ENCODE results near the gene NHS. TPM values are rescaled to one million over a fixed set of nuclear protein-coding genes. Genes with fewer than 3 reads are reported as not detected.

NHS gene
- total and polyA plus RNA-seq, 4 donors, result 4.3 to 28.2 (median 13.3) TPM

- H3K9me3 ChIP-seq (ENCODE audit: control insufficient read depth, low read length), result no peaks in the 10 kb centered on the region
- no peak for ATAC-seq (ENCODE audit: low FRiP score)
- no peaks in the 10 kb centered on the region for H3K36me3 ChIP-seq (ENCODE audit: control insufficient read depth in 1 of 2, insufficient read depth in 2 of 2, low read length in 1 of 2)
- H3K4me1 ChIP-seq (ENCODE audit: control insufficient read depth in 1 of 2, insufficient read depth in 2 of 2, low read length in 2 of 2), result peaks cover 0 to 2% of the 10 kb centered on the region in 2 donors
- H3K4me3 ChIP-seq (ENCODE audit: low read length in 2 of 2), result no peak overlapping the region
- intact Hi-C loops (cut with DNase I), result loop anchor here in 1 of 2 donors (5.0 kb wide), 1 partner anchor 34 kb away; no protein-coding TSS in a partner anchor
- 94 to 97% methylated on average over 3 of the region's 3 CpGs for WGBS, 2 donors
- no peaks in the 10 kb centered on the region for H3K27me3 ChIP-seq (ENCODE audit: control insufficient read depth in 1 of 2, insufficient read depth in 2 of 2, low read length in 1 of 2)
- no peak for DNase-seq
- H3K27ac ChIP-seq (ENCODE audit: low read depth in 1 of 2, low read length in 2 of 2), result peak overlapping the region in 1 of 2 donors; percentile 36
Measured at GRCh38 chrX:17631647-17632046, 256.6 kb downstream of the NHS start.

- H3K36me3 ChIP-seq (ENCODE audit: control insufficient read depth in 1 of 2, insufficient read depth in 2 of 2, low read length in 1 of 2), result no peaks in the 10 kb centered on the region
- intact Hi-C loops (cut with DNase I), result loop anchor here in 1 of 2 donors (5.0 kb wide), 1 partner anchor 36 kb away; no protein-coding TSS in a partner anchor
- H3K9me3 ChIP-seq (ENCODE audit: control insufficient read depth, low read length), result no peaks in the 10 kb centered on the region
- WGBS, 2 donors, result 29 to 52% methylated on average over 3 of the region's 3 CpGs
- H3K4me3 ChIP-seq (ENCODE audit: low read length in 2 of 2), result no peak overlapping the region
- ATAC-seq (ENCODE audit: low FRiP score), result no peak
- no peaks in the 10 kb centered on the region for H3K27me3 ChIP-seq (ENCODE audit: control insufficient read depth in 1 of 2, insufficient read depth in 2 of 2, low read length in 1 of 2)
- H3K27ac ChIP-seq (ENCODE audit: low read depth in 1 of 2, low read length in 2 of 2), result peak overlapping the region; percentile 75 to 84
- H3K4me1 ChIP-seq (ENCODE audit: control insufficient read depth in 1 of 2, insufficient read depth in 2 of 2, low read length in 2 of 2), result peaks cover 0 to 2% of the 10 kb centered on the region in 2 donors
- no peak for DNase-seq
Measured at GRCh38 chrX:17632942-17633341, 257.9 kb downstream of the NHS start.

GRCh38 chrX:17633546-17633945 lies 258.5 kb downstream of the NHS start:
- Histone ChIP-seq H3K27ac (ENCODE audit: low read depth in 1 of 2, low read length in 2 of 2) (peak overlapping the region; percentile 75 to 84), H3K4me1 (ENCODE audit: control insufficient read depth in 1 of 2, insufficient read depth in 2 of 2, low read length in 2 of 2) (peaks cover 0 to 2% of the 10 kb centered on the region in 2 donors), H3K9me3 (ENCODE audit: control insufficient read depth, low read length) (no peaks in the 10 kb centered on the region), H3K27me3 (ENCODE audit: control insufficient read depth in 1 of 2, insufficient read depth in 2 of 2, low read length in 1 of 2) (no peaks in the 10 kb centered on the region), H3K4me3 (ENCODE audit: low read length in 2 of 2) (no peak overlapping the region), H3K36me3 (ENCODE audit: control insufficient read depth in 1 of 2, insufficient read depth in 2 of 2, low read length in 1 of 2) (no peaks in the 10 kb centered on the region)
- intact Hi-C loops (cut with DNase I), result loop anchor here in 1 of 2 donors (5.0 kb wide), 1 partner anchor 36 kb away; no protein-coding TSS in a partner anchor
- ATAC-seq (ENCODE audit: low FRiP score) (no peak), DNase-seq (no peak)
- 7 to 46% methylated on average over 2 of the region's 2 CpGs for WGBS, 2 donors

GRCh38 chrX:17634542-17635207 lies 259.7 kb downstream of the NHS start:
- Histone ChIP-seq H3K27me3 (ENCODE audit: control insufficient read depth in 1 of 2, insufficient read depth in 2 of 2, low read length in 1 of 2) (no peaks in the 10 kb centered on the region), H3K9me3 (ENCODE audit: control insufficient read depth, low read length) (no peaks in the 10 kb centered on the region), H3K27ac (ENCODE audit: low read depth in 1 of 2, low read length in 2 of 2) (peak overlapping the region in 1 of 2 donors; percentile 30), H3K4me1 (ENCODE audit: control insufficient read depth in 1 of 2, insufficient read depth in 2 of 2, low read length in 2 of 2) (no peaks in the 10 kb centered on the region), H3K36me3 (ENCODE audit: control insufficient read depth in 1 of 2, insufficient read depth in 2 of 2, low read length in 1 of 2) (no peaks in the 10 kb centered on the region), H3K4me3 (ENCODE audit: low read length in 2 of 2) (no peak overlapping the region)
- intact Hi-C loops (cut with DNase I), result loop anchor here in 1 of 2 donors (5.0 kb wide), 1 partner anchor 37 kb away; no protein-coding TSS in a partner anchor
- DNase-seq (no peak), ATAC-seq (ENCODE audit: low FRiP score) (no peak)
- 73 to 79% methylated on average over 9 of the region's 9 CpGs for WGBS, 2 donors

GRCh38 chrX:17635231-17635630 lies 260.2 kb downstream of the NHS start:
- Histone ChIP-seq H3K9me3 (ENCODE audit: control insufficient read depth, low read length) (no peaks in the 10 kb centered on the region), H3K27ac (ENCODE audit: low read depth in 1 of 2, low read length in 2 of 2) (no peak overlapping the region), H3K27me3 (ENCODE audit: control insufficient read depth in 1 of 2, insufficient read depth in 2 of 2, low read length in 1 of 2) (no peaks in the 10 kb centered on the region), H3K36me3 (ENCODE audit: control insufficient read depth in 1 of 2, insufficient read depth in 2 of 2, low read length in 1 of 2) (no peaks in the 10 kb centered on the region), H3K4me3 (ENCODE audit: low read length in 2 of 2) (no peak overlapping the region), H3K4me1 (ENCODE audit: control insufficient read depth in 1 of 2, insufficient read depth in 2 of 2, low read length in 2 of 2) (no peaks in the 10 kb centered on the region)
- WGBS, 2 donors, result 25 to 49% methylated on average over 5 of the region's 5 CpGs
- ATAC-seq (ENCODE audit: low FRiP score) (no peak), DNase-seq (no peak)
- intact Hi-C loops (cut with DNase I), result no loop called here

- H3K36me3 ChIP-seq (ENCODE audit: control insufficient read depth in 1 of 2, insufficient read depth in 2 of 2, low read length in 1 of 2), result no peaks in the 10 kb centered on the region
- H3K9me3 ChIP-seq (ENCODE audit: control insufficient read depth, low read length), result no peaks in the 10 kb centered on the region
- no peak overlapping the region for H3K4me3 ChIP-seq (ENCODE audit: low read length in 2 of 2)
- DNase-seq (no peak), ATAC-seq (ENCODE audit: low FRiP score) (no peak)
- WGBS, 2 donors, result 61 to 73% methylated on average over 4 of the region's 4 CpGs
- intact Hi-C loops (cut with DNase I), result no loop called here
- no peaks in the 10 kb centered on the region for H3K27me3 ChIP-seq (ENCODE audit: control insufficient read depth in 1 of 2, insufficient read depth in 2 of 2, low read length in 1 of 2)
- H3K4me1 ChIP-seq (ENCODE audit: control insufficient read depth in 1 of 2, insufficient read depth in 2 of 2, low read length in 2 of 2), result no peaks in the 10 kb centered on the region
- no peak overlapping the region for H3K27ac ChIP-seq (ENCODE audit: low read depth in 1 of 2, low read length in 2 of 2)
Measured at GRCh38 chrX:17637235-17637634, 262.2 kb downstream of the NHS start.

- Histone ChIP-seq H3K9me3 (ENCODE audit: control insufficient read depth, low read length) (no peaks in the 10 kb centered on the region), H3K27me3 (ENCODE audit: control insufficient read depth in 1 of 2, insufficient read depth in 2 of 2, low read length in 1 of 2) (no peaks in the 10 kb centered on the region), H3K4me3 (ENCODE audit: low read length in 2 of 2) (no peak overlapping the region), H3K27ac (ENCODE audit: low read depth in 1 of 2, low read length in 2 of 2) (peak overlapping the region in 1 of 2 donors; percentile 78), H3K36me3 (ENCODE audit: control insufficient read depth in 1 of 2, insufficient read depth in 2 of 2, low read length in 1 of 2) (no peaks in the 10 kb centered on the region), H3K4me1 (ENCODE audit: control insufficient read depth in 1 of 2, insufficient read depth in 2 of 2, low read length in 2 of 2) (no peaks in the 10 kb centered on the region)
- ATAC-seq (ENCODE audit: low FRiP score) (no peak), DNase-seq (no peak)
- WGBS, 2 donors, result 11 to 16% methylated on average over 1 of the region's 1 CpG
- intact Hi-C loops (cut with DNase I), result no loop called here
Measured at GRCh38 chrX:17638731-17639130, 263.7 kb downstream of the NHS start.

GRCh38 chrX:17642891-17643290 lies 267.9 kb downstream of the NHS start:
- intact Hi-C loops (cut with DNase I), result no loop called here
- no peak for DNase-seq
- no peak for ATAC-seq (ENCODE audit: low FRiP score)
- H3K4me1 ChIP-seq (ENCODE audit: control insufficient read depth in 1 of 2, insufficient read depth in 2 of 2, low read length in 2 of 2), result no peaks in the 10 kb centered on the region
- no peak overlapping the region for H3K27ac ChIP-seq (ENCODE audit: low read depth in 1 of 2, low read length in 2 of 2)
- no peaks in the 10 kb centered on the region for H3K36me3 ChIP-seq (ENCODE audit: control insufficient read depth in 1 of 2, insufficient read depth in 2 of 2, low read length in 1 of 2)
- no peaks in the 10 kb centered on the region for H3K27me3 ChIP-seq (ENCODE audit: control insufficient read depth in 1 of 2, insufficient read depth in 2 of 2, low read length in 1 of 2)
- H3K4me3 ChIP-seq (ENCODE audit: low read length in 2 of 2), result no peak overlapping the region
- no peaks in the 10 kb centered on the region for H3K9me3 ChIP-seq (ENCODE audit: control insufficient read depth, low read length)

- Histone ChIP-seq H3K4me1 (ENCODE audit: control insufficient read depth in 1 of 2, insufficient read depth in 2 of 2, low read length in 2 of 2) (no peaks in the 10 kb centered on the region), H3K36me3 (ENCODE audit: control insufficient read depth in 1 of 2, insufficient read depth in 2 of 2, low read length in 1 of 2) (no peaks in the 10 kb centered on the region), H3K27ac (ENCODE audit: low read depth in 1 of 2, low read length in 2 of 2) (no peak overlapping the region), H3K27me3 (ENCODE audit: control insufficient read depth in 1 of 2, insufficient read depth in 2 of 2, low read length in 1 of 2) (no peaks in the 10 kb centered on the region), H3K9me3 (ENCODE audit: control insufficient read depth, low read length) (no peaks in the 10 kb centered on the region), H3K4me3 (ENCODE audit: low read length in 2 of 2) (no peak overlapping the region)
- intact Hi-C loops (cut with DNase I), result no loop called here
- no peak for DNase-seq
- ATAC-seq (ENCODE audit: low FRiP score), result no peak
Measured at GRCh38 chrX:17643528-17643927, 268.5 kb downstream of the NHS start.

All from aorta (tissue), 5 donors.